H1 (cell line): ENCODE measurements around the gene DPEP2NB. TPM values are rescaled to one million over a fixed set of nuclear protein-coding genes. Genes with fewer than 3 reads are reported as not detected.

Experiments
- CTCF ChIA-PET: fragments of 300-600 bp; sonication (Branson Sonifier 250); formaldehyde crosslinking; loops from one replicate; lab custom pipeline; 2021; ENCODE audit not compliant: partially characterized antibody; lab: Charles Lee
- POLR2A ChIA-PET: fragments of 300-600 bp; sonication (Branson Sonifier 250); formaldehyde crosslinking; loops from one replicate; lab custom pipeline; 2021; ENCODE audit warnings: inconsistent platforms; ENCODE audit not compliant: partially characterized antibody; lab: Charles Lee
- DNase-seq, 2 experiments: peaks; one replicate each; pipeline versions ENCODE4 v3.0.0 to v3.0.0-alpha.2; 2010 to 2022; ENCODE audit warnings: low spot score in 2 of 2, low read depth in 1 of 2, mixed read lengths in 1 of 2
- FAIRE-seq: peaks from 2 replicates; lab custom pipeline; 2011; peaks lifted over from hg19 to GRCh38; lab: Jason Lieb, UNC
- H2AFZ ChIP-seq: 2 replicates; pipeline ENCODE4 v1.8.1; 2012; ENCODE audit warnings: low read length, inconsistent platforms
- H2AK5ac ChIP-seq: 2 replicates; pipeline ENCODE4 v1.6.1; 2013; ENCODE audit warnings: low read depth, low read length
- H2BK120ac ChIP-seq: replicated peaks from 2 replicates; pipeline ENCODE3; 2013; ENCODE audit warnings: low read depth, low read length, inconsistent platforms
- H2BK12ac ChIP-seq: 2 replicates; pipeline ENCODE4 v1.6.1; 2013; ENCODE audit warnings: low read depth, low read length
- H2BK15ac ChIP-seq: 2 replicates; pipeline ENCODE4 v1.6.1; 2013; ENCODE audit warnings: low read length
- H2BK20ac ChIP-seq: 2 replicates; pipeline ENCODE4 v1.6.1; 2013; ENCODE audit warnings: low read length
- H2BK5ac ChIP-seq: 2 replicates; pipeline ENCODE4 v1.6.1; 2013; ENCODE audit warnings: low read depth, low read length
- H3K14ac ChIP-seq: 2 replicates; pipeline ENCODE4 v1.6.1; 2013; ENCODE audit warnings: inconsistent platforms; ENCODE audit not compliant: insufficient read length
- H3K18ac ChIP-seq: 2 replicates; pipeline ENCODE4 v1.6.1; 2013; ENCODE audit warnings: low read length; ENCODE audit errors: extremely low read depth
- H3K23ac ChIP-seq: 2 replicates; pipeline ENCODE4 v1.6.1; 2013; ENCODE audit warnings: inconsistent platforms; ENCODE audit not compliant: insufficient read length
- H3K23me2 ChIP-seq: 2 replicates; pipeline ENCODE4 v1.6.1; 2013; ENCODE audit warnings: low read depth, low read length
- H3K27ac ChIP-seq: 2 replicates; pipeline ENCODE4 v1.6.1; 2011; ENCODE audit warnings: low read depth, low read length, inconsistent platforms
- H3K27me3 ChIP-seq, 4 experiments: replicated peaks in 1 of 4; 1 replicate in 1 of 4; 2 replicates in 3 of 4; pipeline versions ENCODE4 v1.6.1 to v1.8.1; 2011 to 2013; ENCODE audit warnings: low read length in 3 of 4, mild to moderate bottlenecking in 3 of 4, inconsistent platforms in 2 of 4, mixed read lengths in 2 of 4, moderate library complexity in 1 of 4; ENCODE audit not compliant: control insufficient read depth in 3 of 4, insufficient read depth in 3 of 4; ENCODE audit errors: extremely low read depth in 1 of 4
- H3K36me3 ChIP-seq, 4 experiments: 2 replicates each; pipeline versions ENCODE4 v1.6.1 to v1.8.1; 2011 to 2013; ENCODE audit warnings: mild to moderate bottlenecking in 4 of 4, low read length in 3 of 4, moderate library complexity in 2 of 4, control low read depth in 1 of 4, inconsistent platforms in 1 of 4; ENCODE audit not compliant: insufficient read depth in 4 of 4, control insufficient read depth in 2 of 4
- H3K4ac ChIP-seq: replicated peaks from 2 replicates; pipeline ENCODE3; 2013; ENCODE audit warnings: low read length, low read depth, mixed read lengths, inconsistent platforms; ENCODE audit not compliant: insufficient read length
- H3K4me1 ChIP-seq, 4 experiments: replicated peaks in 1 of 4; 1 replicate in 1 of 4; 2 replicates in 3 of 4; pipeline versions ENCODE4 v1.6.1 to v1.8.1; 2011 to 2013; ENCODE audit warnings: low read length in 3 of 4, inconsistent platforms in 2 of 4, mixed read lengths in 1 of 4; ENCODE audit not compliant: insufficient read depth in 4 of 4, control insufficient read depth in 3 of 4
- H3K4me2 ChIP-seq, 2 experiments: 2 replicates each; pipeline versions ENCODE4 v1.6.1 to v1.8.1; 2011 to 2013; ENCODE audit warnings: low read depth in 2 of 2, low read length in 2 of 2, control low read depth in 1 of 2, inconsistent platforms in 1 of 2, mild to moderate bottlenecking in 1 of 2; ENCODE audit not compliant: insufficient read depth in 1 of 2
- H3K4me3 ChIP-seq, 4 experiments: fragments of 200-600, 300-600 bp in 1 of 4; sonication (generic), shearing (Covaris generic), sonication (Bioruptor Twin) in 1 of 4; 2 replicates each; pipeline versions ENCODE4 v1.5.1 to v1.8.1; 2011 to 2016; ENCODE audit warnings: low read length in 4 of 4, low read depth in 3 of 4, control low read depth in 2 of 4, inconsistent platforms in 2 of 4, mild to moderate bottlenecking in 2 of 4, mixed read lengths in 1 of 4, moderate library complexity in 1 of 4; ENCODE audit not compliant: insufficient read depth in 2 of 4; ENCODE audit errors: extremely low read depth in 1 of 4
- H3K56ac ChIP-seq: replicated peaks from 2 replicates; pipeline ENCODE3; 2013; ENCODE audit warnings: low read depth, mild to moderate bottlenecking, mixed read lengths, low read length, inconsistent platforms; ENCODE audit not compliant: insufficient read length
- H3K79me1 ChIP-seq: 2 replicates; pipeline ENCODE4 v1.6.1; 2013; ENCODE audit warnings: low read depth, low read length, control low read depth
- H3K79me2 ChIP-seq, 2 experiments: 2 replicates each; pipeline versions ENCODE4 v1.6.1 to v1.8.1; 2012 to 2013; ENCODE audit warnings: low read length in 2 of 2, mild to moderate bottlenecking in 2 of 2, inconsistent platforms in 1 of 2; ENCODE audit not compliant: insufficient read depth in 2 of 2, control insufficient read depth in 1 of 2
- H3K9ac ChIP-seq, 4 experiments: replicated peaks in 1 of 4; 1 replicate in 1 of 4; 2 replicates in 3 of 4; pipeline versions ENCODE4 v1.6.1 to v1.8.1; 2011 to 2013; ENCODE audit warnings: low read depth in 3 of 4, low read length in 3 of 4, control low read depth in 2 of 4, mild to moderate bottlenecking in 2 of 4, moderate library complexity in 2 of 4, inconsistent platforms in 1 of 4; ENCODE audit errors: extremely low read depth in 1 of 4
- H3K9me3 ChIP-seq, 2 experiments: 2 replicates each; pipeline versions ENCODE4 v1.6.1 to v1.8.1; 2012 to 2013; ENCODE audit warnings: mild to moderate bottlenecking in 2 of 2, moderate library complexity in 2 of 2, control low read depth in 1 of 2, inconsistent platforms in 1 of 2, low read depth in 1 of 2, low read length in 1 of 2, mixed read lengths in 1 of 2; ENCODE audit not compliant: insufficient read depth in 2 of 2
- H4K20me1 ChIP-seq, 2 experiments: replicated peaks in 1 of 2; 2 replicates each; pipeline versions ENCODE3 to v1.8.1; 2011 to 2013; ENCODE audit warnings: inconsistent platforms in 2 of 2, low read length in 2 of 2, mild to moderate bottlenecking in 1 of 2; ENCODE audit not compliant: insufficient read depth in 2 of 2, control insufficient read depth in 1 of 2
- H4K5ac ChIP-seq: 2 replicates; pipeline ENCODE4 v1.6.1; 2013; ENCODE audit warnings: low read length, low read depth, mixed read lengths, inconsistent platforms; ENCODE audit not compliant: insufficient read length
- H4K8ac ChIP-seq: 2 replicates; pipeline ENCODE4 v1.8.0; 2013; ENCODE audit warnings: mild to moderate bottlenecking, moderate library complexity, low read length, inconsistent platforms; ENCODE audit not compliant: insufficient read depth; ENCODE audit errors: extremely low read depth
- H4K91ac ChIP-seq: replicated peaks from 2 replicates; pipeline ENCODE3; 2013; ENCODE audit warnings: low read length, mixed read lengths, inconsistent platforms; ENCODE audit not compliant: insufficient read length
- CTCF ChIP-seq, 3 experiments: IDR thresholded peaks; 1 replicate in 2 of 3; 2 replicates in 1 of 3; pipeline versions ENCODE4 v1.5.1 to v1.6.1; 2011; ENCODE audit warnings: low read length in 3 of 3, mild to moderate bottlenecking in 3 of 3, inconsistent platforms in 2 of 3, low read depth in 1 of 3, moderate library complexity in 1 of 3; ENCODE audit not compliant: insufficient read depth in 1 of 3; ENCODE audit errors: control extremely low read depth in 1 of 3
- EGR1 ChIP-seq: IDR thresholded peaks from 2 replicates; pipeline ENCODE4 v1.6.1; 2011; ENCODE audit warnings: low read depth, low read length, borderline replicate concordance
- JUND ChIP-seq: IDR thresholded peaks from 2 replicates; pipeline ENCODE4 v1.6.1; 2011; ENCODE audit warnings: mild to moderate bottlenecking, improper control_type of control experiment, low read length
- KDM1A ChIP-seq: fragments of 200-600, 300-600 bp; sonication (generic); IDR thresholded peaks from 2 replicates; pipeline ENCODE4 v1.7.1; 2016; ENCODE audit warnings: mild to moderate bottlenecking, low read length, borderline replicate concordance
- NANOG ChIP-seq: IDR thresholded peaks from 2 replicates; pipeline ENCODE4 v1.6.1; 2011; ENCODE audit warnings: low read length, low read depth, mild to moderate bottlenecking, inconsistent platforms; ENCODE audit not compliant: insufficient read depth, poor library complexity, severe bottlenecking
- RAD21 ChIP-seq, 2 experiments: IDR thresholded peaks in 1 of 2; conservative IDR thresholded peaks in 1 of 2; 2 replicates each; pipeline ENCODE4 v1.6.1; 2011; ENCODE audit warnings: low read depth in 2 of 2, low read length in 2 of 2, improper control_type of control experiment in 1 of 2, inconsistent platforms in 1 of 2, mild to moderate bottlenecking in 1 of 2, moderate library complexity in 1 of 2
- WGBS, 2 experiments: shearing (Covaris generic) in 1 of 2; methylation state at CpG; one replicate each; pipeline versions ENCODE4 v1.1.6 to v1.1.7; 2013 to 2015; ENCODE audit warnings: low lambda C conversion rate in 2 of 2, mixed read lengths in 2 of 2, inconsistent platforms in 1 of 2, low coverage in 1 of 2, missing lambda C conversion rate in 1 of 2; ENCODE audit not compliant: insufficient replicate concordance in 2 of 2, insufficient coverage in 1 of 2, insufficient read length in 1 of 2; ENCODE audit errors: extremely low coverage in 1 of 2, missing lambda C conversion rate in 1 of 2; 5-methylcytosine and 5-hydroxymethylcytosine counted together
- polyA plus RNA-seq, 7 experiments: library from polyadenylated mRNA; depleted of rRNA in 3 of 7; stranded (reverse) in 5 of 7; unstranded in 2 of 7; fragments of >200 nt in 5 of 7; fragments of 200-250 nt in 2 of 7; gene quantifications; 1 replicate in 5 of 7; 2 replicates in 1 of 7; 4 replicates in 1 of 7; pipeline versions ENCODE4 v1.2.1 to v1.2.3, GENCODE V29; 2011 to 2013; ENCODE audit warnings: missing spikeins in 2 of 7, mixed read lengths in 2 of 7
- total RNA-seq: library from RNA; stranded (reverse); fragmentation: NEBNext Ultra II Directional; extraction: Animal tissue kit (Norgen Biotek cat#: 25700); gene quantifications from 2 replicates; pipeline ENCODE4 v1.2.1, GENCODE V29; 2021
- TF ChIP-seq, protein P1 (sequence below): IDR thresholded peaks from 2 replicates; pipeline ENCODE4 v1.6.1; 2012; ENCODE audit warnings: inconsistent platforms

Gene DPEP2NB
- total and polyA plus RNA-seq, 2 of the 8 experiments (the other 6 are each of a cell fraction or from before 2014, with no cell fraction given): not detected

GRCh38 chr16:67979955-67980678 is 35.6 kb downstream of the DPEP2NB start, which contains the start of gene DPEP3:
Gene DPEP3 (minus strand): TSS chr16:67980499. CDS start chr16:67980380, 119 bp downstream.
- Histone ChIP-seq H3K18ac (no peak within 1 kb of the TSS; the same call in 1 of the 2 replicates), H2BK5ac (no peak within 1 kb of the TSS), H3K9me3 (no peaks in the 10 kb centered on the region; a peak in 1 of 4 replicates), H4K5ac (peak within 1 kb of the TSS; percentile 5), H3K36me3 (no peaks in the 10 kb centered on the region; a peak in 1 of 8 replicates), H3K4me1 (peaks cover 0 to 4% (median 0%) of the 10 kb centered on the region in 4 experiments; a peak in 3 of 7 replicates), H2BK15ac (no peak within 1 kb of the TSS; the same call in none of the 2 replicates), H3K56ac (no peak within 1 kb of the TSS), H2BK12ac (no peak within 1 kb of the TSS), H3K14ac (no peak within 1 kb of the TSS), H3K23me2 (no peaks in the 10 kb centered on the region), H4K91ac (no peak within 1 kb of the TSS), H3K79me1 (no peaks in the 10 kb centered on the region), H3K23ac (no peak within 1 kb of the TSS), H2BK120ac (no peak within 1 kb of the TSS), H3K79me2 (no peaks in the 10 kb centered on the region), H3K4ac (no peak within 1 kb of the TSS), H2AK5ac (no peak within 1 kb of the TSS), H4K8ac (peak within 1 kb of the TSS; percentile 71), H3K27me3 (peaks cover 0 to 2% (median 0%) of the 10 kb centered on the region in 4 experiments; a peak in 2 of 7 replicates), H2AFZ (no peak within 1 kb of the TSS; the same call in 1 of the 2 replicates), H3K9ac (peak within 1 kb of the TSS in 1 of 4 experiments; percentile 26; a peak in 2 of 7 replicates), H2BK20ac (no peak within 1 kb of the TSS), H3K4me2 (peak within 1 kb of the TSS; percentile 11 to 46; a peak in 3 of 4 replicates), H4K20me1 (no peaks in the 10 kb centered on the region), H3K4me3 (peak within 1 kb of the TSS in 2 of 4 experiments; percentile 3 to 46; a peak in 2 of 8 replicates), H3K27ac (no peak within 1 kb of the TSS)
- peak in 1 of 2 experiments; percentile 89 for DNase-seq
- WGBS, 2 experiments: 60% methylated on average over 60 of the region's 62 CpGs; no CpG with 5 or more reads in 1 of the 2 experiments
- ChIA-PET POLR2A (interaction anchor here (1.3 to 1.4 kb wide), 2 partner anchors 19 to 43 kb away, joined by 3 to 6 read pairs; partner anchors contain the start of genes DDX28, DPEP2 and DUS2), CTCF (interaction anchor here (1.0 to 4.0 kb wide), 15 partner anchors 9 to 238 kb away, joined by 3 to 33 read pairs (median 7); partner anchors contain the start of gene DPEP2)
- FAIRE-seq: no peak
- TF ChIP-seq, protein P1, sequence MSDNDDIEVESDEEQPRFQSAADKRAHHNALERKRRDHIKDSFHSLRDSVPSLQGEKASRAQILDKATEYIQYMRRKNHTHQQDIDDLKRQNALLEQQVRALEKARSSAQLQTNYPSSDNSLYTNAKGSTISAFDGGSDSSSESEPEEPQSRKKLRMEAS: peak; percentile 54; the same call in 1 of the 2 replicates
- TF ChIP-seq NANOG (no peak), KDM1A (peak; percentile 58; the same call in 1 of the 2 replicates), EGR1 (peak; percentile 70; the same call in 1 of the 2 replicates), RAD21 (IDR thresholded peaks at IDR 0.05 in 1 of 2, conservative IDR thresholded peaks at IDR 0.05 in 1 of 2; ENCODE audit: low read depth in 2 of 2, low read length in 2 of 2) (peak; percentile 38 to 49; a peak in 3 of 4 replicates), JUND (peak; percentile 63; the same call in 1 of the 2 replicates), CTCF (IDR thresholded peaks at IDR 0.05; ENCODE audit: control extremely low read depth in 1 of 3, insufficient read depth in 1 of 3, low read depth in 1 of 3, low read length in 3 of 3) (peak; percentile 87 to 100 (median 93))
